Testis (tissue), 3 donors: ENCODE measurements around the gene SLC10A2. TPM values are rescaled to one million over a fixed set of nuclear protein-coding genes. Genes with fewer than 3 reads are reported as not detected.

Source experiments
- DNase-seq: peaks from one replicate; pipeline ENCODE4 v3.0.0-alpha.2; 2019
- H3K27ac ChIP-seq, 2 donors: fragments of 200-600 bp; sonication (generic); one replicate each; pipeline ENCODE4 v1.5.1; 2019
- H3K27me3 ChIP-seq: fragments of 200-600 bp; sonication (generic); one replicate; pipeline ENCODE4 v1.5.1; 2019
- H3K36me3 ChIP-seq: fragments of 200-600 bp; sonication (generic); one replicate; pipeline ENCODE4 v1.5.1; 2017; ENCODE audit warnings: low read depth; ENCODE audit errors: missing control alignments
- H3K4me1 ChIP-seq: fragments of 200-600 bp; sonication (generic); one replicate; pipeline ENCODE4 v1.5.1; 2019
- H3K4me3 ChIP-seq, 2 donors: fragments of 200-600 bp; sonication (generic); one replicate each; pipeline ENCODE4 v1.5.1; 2017 to 2019
- H3K9me3 ChIP-seq: fragments of 200-600 bp; sonication (generic); one replicate; pipeline ENCODE4 v1.5.1; 2017
- POLR2A ChIP-seq: fragments of 450-650 bp; IDR thresholded peaks from one replicate; pipeline ENCODE4 v1.6.1; 2017; ENCODE audit warnings: antibody characterized with exemption, mild to moderate bottlenecking, moderate library complexity
- WGBS, 2 donors: methylation state at CpG; one replicate each; pipeline ENCODE4 v1.1.5; 2018; 5-methylcytosine and 5-hydroxymethylcytosine counted together
- intact Hi-C: fragments of 100-400 bp; cut with DNase I; formaldehyde crosslinking; loops from one replicate; pipeline ENCODE4 v1.15.1; 2023; ENCODE audit warnings: low total_unique reads
- polyA plus RNA-seq: library from polyadenylated mRNA; stranded (reverse); fragments of 350-450 nt; fragmentation: Illumina TruSeq; extraction: RNeasy Lipid Tissue Mini Kit (QIAGEN cat#74804); gene quantifications from one replicate; pipeline ENCODE4 v1.2.3, GENCODE V29; 2014; ENCODE audit warnings: low read depth, low replicate concordance; ENCODE audit not compliant: insufficient read depth
- total RNA-seq, 2 donors: library from RNA; depleted of rRNA; stranded (reverse); fragments of >200 nt; gene quantifications; one replicate each; pipeline ENCODE4 v1.2.3, GENCODE V29; 2016
- TF ChIP-seq, protein P1 (sequence below), 3 experiments: fragments of 450-650 bp in 2 of 3; fragments of 200-600 bp in 1 of 3; sonication (generic) in 1 of 3; IDR thresholded peaks; one replicate each; pipeline ENCODE4 v1.5.1; 2016 to 2019; ENCODE audit warnings: antibody characterized with exemption in 3 of 3, mild to moderate bottlenecking in 2 of 3, moderate library complexity in 1 of 3

SLC10A2 gene
- total and polyA plus RNA-seq, 3 donors from 2014 or later, result not detected

DNA sequence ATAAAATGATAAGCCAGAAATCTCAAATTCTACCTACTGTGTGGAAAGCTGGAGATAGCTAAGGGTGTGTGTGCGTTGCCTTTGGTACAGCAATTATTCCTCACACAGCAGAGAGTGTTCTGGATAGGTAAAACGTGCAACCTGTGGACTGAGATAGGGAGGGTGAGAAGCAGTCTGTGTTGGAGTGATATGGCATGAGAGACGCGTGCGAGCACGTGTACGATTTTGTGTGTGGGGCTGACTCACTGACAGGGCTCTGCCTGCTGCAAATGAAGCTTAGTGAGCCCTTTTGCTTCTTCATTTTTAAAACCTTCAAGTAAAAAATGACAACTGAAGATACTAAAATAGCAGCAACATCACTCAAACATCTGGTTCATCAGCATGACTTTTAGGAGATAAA lies 35.7 kb upstream of the SLC10A2 start:
- H3K27me3 ChIP-seq, result no peaks in the 10 kb centered on the region
- no peak overlapping the region for H3K27ac ChIP-seq
- no peaks in the 10 kb centered on the region for H3K4me1 ChIP-seq
- no peak overlapping the region for H3K4me3 ChIP-seq
- no peaks in the 10 kb centered on the region for H3K36me3 ChIP-seq
- intact Hi-C loops, result no loop called here
- TF ChIP-seq, protein P1, sequence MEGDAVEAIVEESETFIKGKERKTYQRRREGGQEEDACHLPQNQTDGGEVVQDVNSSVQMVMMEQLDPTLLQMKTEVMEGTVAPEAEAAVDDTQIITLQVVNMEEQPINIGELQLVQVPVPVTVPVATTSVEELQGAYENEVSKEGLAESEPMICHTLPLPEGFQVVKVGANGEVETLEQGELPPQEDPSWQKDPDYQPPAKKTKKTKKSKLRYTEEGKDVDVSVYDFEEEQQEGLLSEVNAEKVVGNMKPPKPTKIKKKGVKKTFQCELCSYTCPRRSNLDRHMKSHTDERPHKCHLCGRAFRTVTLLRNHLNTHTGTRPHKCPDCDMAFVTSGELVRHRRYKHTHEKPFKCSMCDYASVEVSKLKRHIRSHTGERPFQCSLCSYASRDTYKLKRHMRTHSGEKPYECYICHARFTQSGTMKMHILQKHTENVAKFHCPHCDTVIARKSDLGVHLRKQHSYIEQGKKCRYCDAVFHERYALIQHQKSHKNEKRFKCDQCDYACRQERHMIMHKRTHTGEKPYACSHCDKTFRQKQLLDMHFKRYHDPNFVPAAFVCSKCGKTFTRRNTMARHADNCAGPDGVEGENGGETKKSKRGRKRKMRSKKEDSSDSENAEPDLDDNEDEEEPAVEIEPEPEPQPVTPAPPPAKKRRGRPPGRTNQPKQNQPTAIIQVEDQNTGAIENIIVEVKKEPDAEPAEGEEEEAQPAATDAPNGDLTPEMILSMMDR (IDR thresholded peaks at IDR 0.05), result no peak
- no peak for DNase-seq
- 46 to 50% methylated on average over 7 of the region's 7 CpGs for WGBS, 2 donors
- H3K9me3 ChIP-seq, result no peaks in the 10 kb centered on the region

DNA sequence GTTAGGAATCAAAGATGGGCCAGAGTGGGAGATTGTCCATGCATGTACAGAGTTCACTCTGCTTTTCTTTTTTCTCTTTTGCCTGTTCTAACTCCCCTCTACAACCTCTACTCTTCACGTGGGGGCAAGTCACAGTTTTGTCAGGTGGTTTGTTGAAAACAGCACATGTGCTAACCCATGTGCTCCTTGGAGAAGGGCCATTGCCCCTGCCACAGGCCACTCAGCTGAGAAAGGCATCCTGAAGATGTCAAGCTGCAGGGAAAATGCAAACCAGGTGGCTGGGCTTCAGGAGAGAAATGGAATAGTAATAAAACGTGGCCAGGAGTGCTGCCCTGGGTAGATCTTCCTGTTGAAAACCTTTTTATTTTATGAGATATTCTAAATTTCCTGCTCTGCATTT lies 35.3 kb upstream of the SLC10A2 start:
- Histone ChIP-seq H3K36me3 (no peaks in the 10 kb centered on the region), H3K27ac (no peak overlapping the region), H3K9me3 (no peaks in the 10 kb centered on the region), H3K4me1 (no peaks in the 10 kb centered on the region), H3K4me3 (no peak overlapping the region), H3K27me3 (no peaks in the 10 kb centered on the region)
- TF ChIP-seq, protein P1 (IDR thresholded peaks at IDR 0.05), result no peak
- no peak for TF ChIP-seq POLR2A
- intact Hi-C loops, result no loop called here
- DNase-seq, result no peak
- WGBS, 2 donors, result 40 to 45% methylated on average over 2 of the region's 2 CpGs

DNA sequence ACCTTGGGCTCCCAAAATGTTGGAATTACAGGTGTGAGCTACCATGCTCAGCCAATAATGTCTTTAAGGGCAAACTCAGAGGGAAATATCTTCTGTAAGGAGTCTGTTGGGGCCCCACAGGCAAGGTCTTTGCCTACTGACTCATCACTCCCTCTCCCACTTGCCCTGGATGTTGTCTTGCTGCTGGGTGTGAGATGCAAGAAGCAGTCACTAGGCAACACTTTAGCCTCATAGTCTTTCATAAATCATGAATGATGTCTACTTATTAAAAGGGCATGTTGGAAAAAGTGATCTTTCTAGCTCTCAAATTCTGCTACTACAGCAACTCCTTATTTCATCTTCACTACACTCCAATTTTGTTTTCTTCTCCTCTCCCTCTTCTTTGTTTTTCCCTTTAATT lies 34.6 kb upstream of the SLC10A2 start:
- H3K4me3 ChIP-seq, result no peak overlapping the region
- intact Hi-C loops, result no loop called here
- H3K27me3 ChIP-seq, result no peaks in the 10 kb centered on the region
- H3K4me1 ChIP-seq, result no peaks in the 10 kb centered on the region
- no peak for DNase-seq
- H3K36me3 ChIP-seq, result no peaks in the 10 kb centered on the region
- no peak overlapping the region for H3K27ac ChIP-seq
- no peaks in the 10 kb centered on the region for H3K9me3 ChIP-seq
- no peak for TF ChIP-seq POLR2A
- TF ChIP-seq, protein P1 (IDR thresholded peaks at IDR 0.05), result no peak

DNA sequence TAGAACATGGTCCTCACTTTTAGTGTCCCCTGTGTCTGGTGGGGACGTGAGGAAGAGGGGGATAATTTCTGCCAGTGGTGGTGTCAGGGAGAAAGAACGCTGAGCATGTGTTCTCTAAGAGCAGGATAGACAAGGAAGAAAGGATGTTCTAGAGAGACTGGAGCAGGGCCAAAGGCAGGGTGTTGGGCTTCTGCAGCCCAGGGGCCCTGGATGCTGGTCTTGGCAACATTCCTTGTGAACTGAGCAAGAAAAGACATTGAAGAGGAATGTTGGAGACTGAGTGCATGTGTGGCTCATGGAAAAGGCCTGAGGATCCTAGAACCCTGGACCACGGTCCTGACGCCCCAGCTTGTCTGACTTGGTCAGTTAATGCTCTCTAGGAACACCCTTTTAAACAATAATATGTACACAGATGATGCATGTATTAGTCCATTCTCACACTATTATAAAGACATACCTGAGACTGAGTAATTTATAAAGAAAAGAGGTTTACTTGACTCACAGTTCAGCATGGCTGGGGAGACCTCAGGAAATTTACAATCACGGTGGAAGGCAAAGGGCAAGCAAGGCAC lies 33.6 kb upstream of the SLC10A2 start:
- Histone ChIP-seq H3K36me3 (no peaks in the 10 kb centered on the region), H3K4me1 (no peaks in the 10 kb centered on the region), H3K27me3 (no peaks in the 10 kb centered on the region), H3K27ac (no peak overlapping the region), H3K9me3 (no peaks in the 10 kb centered on the region), H3K4me3 (no peak overlapping the region)
- 87% methylated on average over 5 of the region's 5 CpGs for WGBS, 2 donors
- TF ChIP-seq, protein P1 (IDR thresholded peaks at IDR 0.05), result no peak
- TF ChIP-seq POLR2A, result no peak
- intact Hi-C loops, result no loop called here
- no peak for DNase-seq

DNA sequence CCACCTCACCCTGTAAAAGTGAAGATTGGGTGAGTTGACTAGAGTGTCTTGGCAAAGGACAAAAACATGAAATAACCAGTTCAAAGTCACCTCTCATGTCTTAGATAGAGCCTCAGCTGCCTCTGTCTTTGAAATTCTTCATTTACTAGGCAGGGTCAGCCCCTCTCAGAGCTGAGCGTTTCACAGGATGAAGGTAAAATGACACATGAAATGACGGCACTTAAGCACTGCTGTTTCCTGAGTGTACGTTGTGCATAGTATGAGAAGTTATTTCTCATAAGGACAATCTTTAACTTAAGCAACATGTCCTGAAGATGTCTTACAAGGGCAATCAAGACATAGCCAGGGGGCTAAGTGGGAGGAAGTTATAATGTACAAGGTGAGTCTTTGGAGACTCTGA lies 32.3 kb upstream of the SLC10A2 start:
- Histone ChIP-seq H3K9me3 (no peaks in the 10 kb centered on the region), H3K36me3 (no peaks in the 10 kb centered on the region), H3K27me3 (no peaks in the 10 kb centered on the region), H3K4me1 (no peaks in the 10 kb centered on the region), H3K27ac (no peak overlapping the region), H3K4me3 (no peak overlapping the region)
- TF ChIP-seq POLR2A, result no peak
- TF ChIP-seq, protein P1 (IDR thresholded peaks at IDR 0.05), result no peak
- intact Hi-C loops, result no loop called here
- no peak for DNase-seq
- 83 to 94% methylated on average over 3 of the region's 3 CpGs for WGBS, 2 donors
